DMS79 (cell line): Measurements from ENCODE around the gene WDR5.

ENCODE experiments used
- DNase-seq: peaks from one replicate; lab custom pipeline; 2025; lab: John Stamatoyannopoulos, UW

WDR5 gene

GRCh38 chr9:134132208-134132870, 3.5 kb upstream of the WDR5 start:
- no peak for DNase-seq

DNA sequence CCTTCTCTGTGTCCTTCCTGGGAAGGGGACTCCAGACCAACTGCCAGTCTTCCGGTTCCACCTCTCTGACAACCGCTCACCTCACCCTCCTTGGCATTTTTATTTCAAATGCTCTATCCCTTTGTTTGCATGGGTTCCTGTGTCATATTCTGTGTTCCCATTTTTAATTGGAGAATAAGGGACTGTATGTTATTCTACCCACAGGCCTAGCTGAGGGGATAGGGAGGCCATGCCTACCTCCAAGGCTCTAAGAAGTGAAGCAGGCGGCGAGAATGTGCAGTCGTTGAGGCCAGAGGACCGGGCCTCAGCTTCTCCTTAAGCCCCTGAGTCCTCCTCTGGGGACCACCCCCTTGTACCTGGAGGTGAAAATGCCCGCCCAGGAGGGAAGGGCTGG, 936 bp upstream of the WDR5 start:
- DNase-seq: peak; percentile 48

- peak; percentile 8 for DNase-seq
Observed at GRCh38 chr9:134136118-134136995, 475 bp downstream of the WDR5 start.

GRCh38 chr9:134136996-134137299, 1.1 kb downstream of the WDR5 start:
- no peak for DNase-seq

- no peak for DNase-seq
Observed at GRCh38 chr9:134138292-134138691, 2.4 kb downstream of the WDR5 start.

- no peak for DNase-seq
Observed at GRCh38 chr9:134139081-134139480, 3.2 kb downstream of the WDR5 start.

DNA sequence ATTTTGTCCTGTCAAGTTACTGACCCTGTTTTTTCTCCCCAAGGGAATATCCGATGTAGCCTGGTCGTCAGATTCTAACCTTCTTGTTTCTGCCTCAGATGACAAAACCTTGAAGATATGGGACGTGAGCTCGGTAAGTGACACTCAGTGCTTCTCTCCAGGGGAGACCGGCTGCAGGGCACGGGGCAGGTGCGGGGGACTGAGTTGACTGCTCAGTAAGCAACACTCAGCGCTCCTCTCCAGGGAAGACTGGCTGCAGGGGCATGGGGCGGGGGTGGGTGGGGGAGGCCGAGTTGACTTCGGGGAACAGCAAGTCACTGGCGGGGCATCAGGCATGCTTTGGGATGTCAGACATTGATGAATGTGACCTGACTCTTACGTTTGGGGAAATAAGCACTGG, 6.0 kb downstream of the WDR5 start:
- no peak for DNase-seq

DNA sequence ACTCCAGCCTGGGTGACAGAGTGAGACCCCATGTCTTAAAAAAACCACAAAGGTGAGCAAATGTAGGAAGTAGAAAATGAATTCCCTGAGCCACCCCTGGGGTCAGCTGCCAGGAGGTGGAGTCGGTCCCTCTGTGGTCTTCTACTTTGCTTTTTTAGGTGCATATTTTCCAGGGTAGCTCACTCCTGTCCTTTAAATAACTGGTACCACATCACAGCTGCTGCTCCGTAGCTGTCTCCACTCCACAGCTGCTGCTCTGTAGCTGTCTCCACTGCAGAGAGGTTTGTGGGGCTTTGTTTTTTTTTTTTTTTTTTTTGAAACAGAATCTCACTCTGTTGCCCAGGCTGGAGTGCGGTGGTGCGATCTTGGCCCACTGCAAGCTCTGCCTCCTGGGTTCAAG, 8.9 kb downstream of the WDR5 start:
- no peak for DNase-seq

- DNase-seq: no peak
Observed at GRCh38 chr9:134145262-134145661, 9.4 kb downstream of the WDR5 start.

DNA sequence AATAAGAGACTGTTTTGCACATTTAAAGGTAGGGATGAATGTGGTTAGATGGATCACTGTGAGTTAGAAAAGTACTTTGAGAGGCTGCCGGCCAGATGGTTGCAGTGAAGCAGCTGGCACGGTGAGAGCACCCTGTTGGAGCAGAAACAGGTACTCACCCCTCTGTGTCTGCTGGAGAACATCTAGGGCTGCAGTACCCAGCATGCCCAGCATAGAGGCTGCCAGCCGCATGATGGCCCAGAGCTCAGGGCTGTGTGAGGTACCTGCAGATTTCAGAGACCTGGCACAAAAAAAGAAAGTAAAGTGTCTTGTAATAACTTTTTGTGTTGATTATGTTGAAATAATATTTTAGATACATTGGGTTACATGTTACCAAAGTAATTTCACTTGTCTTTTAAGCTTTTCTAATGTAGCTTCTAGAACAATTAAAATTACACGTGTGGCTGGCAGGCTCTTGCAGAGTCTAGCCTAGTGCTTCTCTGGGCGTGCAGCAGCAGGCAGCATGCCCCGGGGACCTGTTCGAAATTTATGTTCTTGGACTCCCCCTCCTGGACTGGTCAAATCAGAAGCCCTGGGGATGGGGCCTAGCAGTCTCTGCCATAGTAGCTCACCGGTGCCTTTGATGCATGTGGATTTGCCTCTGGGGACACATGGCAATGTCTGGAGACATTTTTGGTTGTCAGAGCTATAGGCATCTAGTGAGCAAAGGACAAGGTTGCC, 11.1 kb downstream of the WDR5 start:
- no peak for DNase-seq

GRCh38 chr9:134149380-134149779, 13.5 kb downstream of the WDR5 start:
- DNase-seq: no peak

DNA sequence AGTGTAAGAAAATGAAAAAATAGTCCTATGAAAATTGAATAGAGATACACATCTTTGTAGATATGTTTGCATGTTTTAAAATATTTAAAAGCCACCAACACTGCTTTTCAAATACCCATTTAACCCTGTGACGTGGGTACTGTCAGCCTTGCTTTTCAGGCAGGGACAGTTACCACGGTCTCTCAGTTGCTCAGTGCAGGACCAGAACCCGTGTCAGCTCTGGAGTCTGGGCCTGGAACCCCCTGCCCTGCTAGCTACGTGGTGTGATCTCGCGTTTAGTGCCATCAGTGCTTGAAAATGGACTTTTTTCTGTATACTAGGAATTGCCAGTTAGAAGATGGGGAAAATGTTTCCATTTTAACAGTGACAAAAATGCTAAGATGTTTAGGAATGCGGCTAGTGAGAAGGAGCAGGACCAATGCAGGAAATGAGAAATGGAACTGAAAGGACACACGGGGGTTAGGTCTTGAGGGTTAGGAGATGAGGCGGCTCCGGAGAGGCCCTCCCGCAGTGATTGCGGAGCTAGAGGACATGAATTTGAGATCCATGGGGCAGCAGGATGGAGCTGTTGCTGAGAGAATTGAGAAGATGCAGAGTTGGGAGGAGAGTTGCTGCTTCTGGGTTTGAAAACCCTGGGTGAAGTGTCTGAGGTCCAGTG, 14.8 kb downstream of the WDR5 start:
- DNase-seq: no peak

- DNase-seq: no peak
Observed at GRCh38 chr9:134152022-134152448, 16.2 kb downstream of the WDR5 start.

DNA sequence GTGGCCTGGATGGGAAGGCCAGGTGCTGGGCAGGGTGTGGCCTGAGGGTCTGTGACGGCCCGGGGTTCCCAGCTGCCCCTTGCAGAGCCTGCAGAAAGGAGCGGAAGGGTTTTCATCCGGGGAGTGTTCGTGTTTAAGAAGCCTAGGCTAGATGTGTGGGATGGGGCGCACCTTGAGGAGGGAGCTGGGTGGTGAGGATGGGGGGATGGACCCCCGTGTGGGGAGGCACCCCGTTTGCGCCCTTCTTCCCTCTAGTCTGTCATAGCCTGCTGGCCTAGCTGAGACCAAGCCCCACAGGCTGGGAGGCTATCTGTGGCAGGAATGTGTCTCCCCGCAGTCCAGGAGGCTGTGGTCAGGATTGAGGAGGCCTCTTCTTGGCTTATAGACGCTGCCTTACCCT, 16.6 kb downstream of the WDR5 start:
- no peak for DNase-seq

DNA sequence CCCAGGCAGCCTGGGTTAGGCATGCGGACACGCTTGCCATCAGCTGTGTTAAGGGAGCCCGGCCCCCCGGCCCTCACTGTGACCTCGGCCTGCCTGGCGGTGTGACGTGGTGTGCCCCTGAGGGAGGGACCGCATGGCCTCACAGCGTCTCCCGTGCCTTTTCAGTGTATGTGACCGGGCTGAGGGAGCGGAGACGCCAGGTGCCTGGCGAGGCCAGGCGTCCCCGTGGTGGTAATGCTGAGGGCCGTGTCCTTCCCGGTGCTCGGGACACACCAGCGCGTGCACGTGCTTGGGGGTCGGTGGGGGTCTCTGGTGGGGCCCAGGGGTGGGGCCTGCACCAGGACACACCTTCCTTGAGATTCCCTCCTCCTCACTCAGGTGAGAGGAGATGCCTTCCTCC, 17.6 kb downstream of the WDR5 start:
- DNase-seq: no peak

DNA sequence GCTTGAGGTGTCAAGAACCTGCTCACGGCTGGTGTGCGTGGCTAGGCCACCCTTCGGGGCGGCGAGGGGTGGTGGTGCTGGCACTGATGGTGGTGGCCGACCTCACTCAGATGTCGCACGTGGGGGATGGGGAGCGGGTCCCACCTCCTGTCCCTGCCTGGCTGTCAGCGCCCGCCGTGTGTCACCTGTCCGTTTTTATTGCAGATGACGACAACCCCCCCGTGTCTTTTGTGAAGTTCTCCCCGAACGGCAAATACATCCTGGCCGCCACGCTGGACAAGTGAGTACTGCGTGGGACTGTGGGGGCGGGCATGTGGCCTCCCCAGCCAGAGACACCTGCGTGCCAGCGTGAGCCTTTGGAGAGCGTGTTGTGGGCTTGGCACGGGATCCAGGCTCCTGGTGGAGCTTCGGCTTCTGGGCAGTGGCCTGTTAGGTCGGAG, 18.4 kb downstream of the WDR5 start:
- no peak for DNase-seq

- DNase-seq: no peak
Observed at GRCh38 chr9:134155812-134156377, 20.0 kb downstream of the WDR5 start.

DNA sequence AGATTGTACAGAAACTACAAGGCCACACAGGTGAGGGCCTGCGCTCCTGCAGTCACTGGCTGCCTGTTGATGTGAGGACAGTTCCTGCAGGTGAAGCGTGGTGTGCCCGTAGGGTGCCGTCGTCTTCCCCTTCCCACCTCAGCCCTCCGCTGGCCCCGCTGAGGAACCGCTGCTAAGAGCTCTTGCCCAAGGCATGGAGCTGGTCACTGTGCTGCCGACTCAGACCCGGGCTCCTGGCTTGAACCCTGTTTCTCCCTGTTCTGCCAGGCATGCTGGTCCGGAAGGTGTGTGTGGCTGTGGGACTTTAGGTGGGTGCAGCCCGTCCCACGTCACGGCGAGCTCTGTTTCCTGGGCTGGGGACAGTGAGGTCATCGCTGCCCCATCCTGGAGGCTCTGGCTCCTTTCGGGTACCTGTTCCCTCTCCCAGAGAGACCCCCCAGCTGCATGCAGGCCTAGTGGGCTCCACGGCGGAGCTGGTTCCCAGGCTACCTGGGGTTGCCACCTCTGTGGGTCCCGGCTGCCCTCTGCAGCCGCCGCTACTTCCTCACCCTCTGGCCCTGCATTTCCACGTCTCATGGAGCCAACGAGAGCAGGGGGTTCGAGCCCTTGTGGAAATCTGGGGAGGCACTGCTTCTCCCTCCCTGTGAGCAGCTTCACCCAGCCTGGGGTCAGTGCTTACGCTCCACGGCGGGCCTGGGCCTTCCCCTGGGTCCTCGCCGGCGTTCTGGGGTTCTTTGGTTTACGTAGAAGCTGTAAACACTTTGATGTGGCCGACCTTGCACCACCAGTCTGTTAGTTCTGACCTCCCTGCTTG, 20.9 kb downstream of the WDR5 start:
- DNase-seq: no peak

DNA sequence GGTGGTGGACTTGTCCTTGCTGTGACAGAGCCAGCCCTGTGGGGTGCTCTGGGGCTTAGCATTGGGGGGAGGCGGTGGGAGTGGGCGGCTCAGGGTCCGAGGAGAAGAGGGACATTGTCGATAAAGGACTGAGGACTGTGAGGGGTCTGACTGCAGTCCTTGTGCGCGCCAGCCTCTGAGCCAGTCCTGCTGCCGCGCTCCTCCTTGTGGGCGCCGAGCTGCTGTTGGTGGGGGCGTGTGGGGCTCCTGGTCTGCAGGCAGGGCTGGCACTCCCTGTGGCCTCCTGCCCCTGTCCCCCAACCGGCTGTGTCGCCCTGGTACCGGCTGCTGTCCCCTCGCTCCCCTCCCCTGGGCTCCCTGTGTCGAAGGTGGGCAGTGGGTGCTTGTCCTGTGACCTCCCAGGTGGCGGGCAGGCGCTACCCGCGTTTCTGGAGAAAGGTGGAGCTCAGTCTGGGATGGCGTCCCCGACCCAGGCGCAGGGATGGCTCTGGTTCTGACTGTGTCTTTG, 21.6 kb downstream of the WDR5 start:
- no peak for DNase-seq

DNA sequence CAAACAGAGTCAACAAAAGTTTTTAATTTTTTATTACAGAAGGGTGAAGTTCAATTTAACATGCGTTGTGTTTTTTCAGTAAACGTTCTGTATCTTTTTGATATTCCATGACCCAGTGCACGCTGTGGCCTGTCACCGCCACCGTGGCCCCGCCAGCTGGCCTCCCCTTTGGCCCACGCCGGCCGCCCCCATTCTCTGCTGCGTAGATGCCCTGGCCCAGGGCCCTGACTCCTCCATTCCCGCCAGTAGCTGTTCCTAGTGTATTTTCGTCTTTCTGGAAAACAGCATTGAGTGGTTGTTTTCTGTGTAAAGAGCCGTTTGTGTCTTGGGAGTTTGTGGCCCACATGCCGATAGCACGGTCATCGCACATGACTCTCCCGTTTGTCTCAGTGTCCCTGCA, 22.4 kb downstream of the WDR5 start:
- no peak for DNase-seq

GRCh38 chr9:134158753-134159392, 23.0 kb downstream of the WDR5 start:
- DNase-seq: peak; percentile 82
